B cell (primary cell): Measurements from ENCODE around the gene VAPB.

ENCODE experiments used
- CTCF ChIP-seq: fragments of 200-600 bp; IDR thresholded peaks from one replicate; pipeline ENCODE4 v1.8.0; 2022; ENCODE audit warnings: antibody characterized with exemption, mild to moderate bottlenecking
- EZH2 ChIP-seq: IDR thresholded peaks from 2 replicates; pipeline ENCODE4 v1.6.1; 2012; ENCODE audit warnings: borderline replicate concordance, low read depth, mild to moderate bottlenecking, moderate library complexity, low read length; ENCODE audit not compliant: insufficient read depth, poor library complexity, severe bottlenecking

- TF ChIP-seq CTCF (no peak), EZH2 (no peak)
These were observed 16.2 kb upstream of the VAPB start for GRCh38 chr20:58372806-58373205.
